Measurements from ENCODE around the gene AGO1.
A peak's percentile ranks its signal among the peaks of the same experiment; 100 is the strongest.

The AGO1 gene

DNA sequence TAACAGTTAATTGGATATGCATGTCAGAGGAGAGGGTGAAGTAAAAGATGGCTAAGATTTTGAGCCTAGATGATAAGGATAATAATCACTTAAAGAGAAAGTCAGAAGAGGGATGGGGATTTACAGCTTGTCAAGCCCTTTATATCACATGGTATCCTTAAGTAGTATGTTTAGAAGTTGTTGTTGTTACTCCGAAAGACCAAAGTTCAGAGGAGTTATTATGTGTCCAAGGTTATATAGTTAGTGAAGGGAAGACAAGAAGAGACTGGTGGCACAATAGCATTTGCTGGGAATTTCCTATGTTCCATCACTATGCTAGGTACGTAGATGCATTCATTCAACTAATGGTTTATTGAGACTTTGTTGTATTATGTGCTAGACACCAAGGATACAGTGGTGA is 30.8 kb upstream of the AGO1 start:
- no peak for DNase-seq (ENCODE audit: low read depth)
- TF ChIP-seq, protein P1, sequence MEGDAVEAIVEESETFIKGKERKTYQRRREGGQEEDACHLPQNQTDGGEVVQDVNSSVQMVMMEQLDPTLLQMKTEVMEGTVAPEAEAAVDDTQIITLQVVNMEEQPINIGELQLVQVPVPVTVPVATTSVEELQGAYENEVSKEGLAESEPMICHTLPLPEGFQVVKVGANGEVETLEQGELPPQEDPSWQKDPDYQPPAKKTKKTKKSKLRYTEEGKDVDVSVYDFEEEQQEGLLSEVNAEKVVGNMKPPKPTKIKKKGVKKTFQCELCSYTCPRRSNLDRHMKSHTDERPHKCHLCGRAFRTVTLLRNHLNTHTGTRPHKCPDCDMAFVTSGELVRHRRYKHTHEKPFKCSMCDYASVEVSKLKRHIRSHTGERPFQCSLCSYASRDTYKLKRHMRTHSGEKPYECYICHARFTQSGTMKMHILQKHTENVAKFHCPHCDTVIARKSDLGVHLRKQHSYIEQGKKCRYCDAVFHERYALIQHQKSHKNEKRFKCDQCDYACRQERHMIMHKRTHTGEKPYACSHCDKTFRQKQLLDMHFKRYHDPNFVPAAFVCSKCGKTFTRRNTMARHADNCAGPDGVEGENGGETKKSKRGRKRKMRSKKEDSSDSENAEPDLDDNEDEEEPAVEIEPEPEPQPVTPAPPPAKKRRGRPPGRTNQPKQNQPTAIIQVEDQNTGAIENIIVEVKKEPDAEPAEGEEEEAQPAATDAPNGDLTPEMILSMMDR (IDR thresholded peaks at IDR 0.05; ENCODE audit: low read depth, low read length, missing control alignments): no peak
- no peak overlapping the region for H3K4me3 ChIP-seq (ENCODE audit: low read depth, low read length)
- in situ Hi-C loops (cut with HindIII; ENCODE audit: low sequenced_read_pairs): no loop called here

DNA sequence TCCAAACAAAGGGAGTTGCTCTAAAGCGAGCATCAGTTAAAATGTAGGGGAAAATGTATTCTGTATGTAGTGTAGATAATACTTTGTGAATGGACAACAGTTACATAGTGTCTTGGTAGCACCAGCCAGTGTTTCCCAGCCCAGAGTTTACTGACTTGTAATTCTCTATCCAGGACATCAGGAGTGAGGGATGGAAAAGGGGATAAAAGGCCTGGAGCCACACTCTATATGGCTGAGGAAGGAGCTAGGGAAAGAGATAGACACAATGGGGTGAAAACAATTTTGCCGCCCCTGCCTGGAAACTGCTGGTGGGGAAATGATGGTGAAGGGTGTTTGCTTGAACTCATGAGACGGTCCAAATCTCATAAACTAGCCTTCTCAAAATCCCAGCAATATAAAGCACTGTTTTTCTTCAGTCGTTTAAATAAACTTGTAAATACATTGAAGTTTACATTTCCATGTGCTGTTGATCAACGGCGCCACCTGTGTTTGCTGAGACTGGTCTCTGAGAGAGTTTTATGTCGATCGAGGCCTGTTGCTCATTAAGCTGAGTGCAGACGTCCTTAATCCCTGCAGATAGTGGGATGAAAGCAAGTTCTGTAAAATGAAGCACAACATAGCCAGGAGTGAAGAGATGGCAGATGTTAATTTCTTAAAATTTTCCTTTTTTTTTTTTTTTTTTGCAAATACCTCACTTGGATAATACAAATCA is 27.9 kb upstream of the AGO1 start:
- TF ChIP-seq, protein P1 (IDR thresholded peaks at IDR 0.05; ENCODE audit: low read depth, low read length, missing control alignments): no peak
- in situ Hi-C loops (cut with HindIII; ENCODE audit: low sequenced_read_pairs): no loop called here
- DNase-seq (ENCODE audit: low read depth): no peak
- no peak overlapping the region for H3K4me3 ChIP-seq (ENCODE audit: low read depth, low read length)

DNA sequence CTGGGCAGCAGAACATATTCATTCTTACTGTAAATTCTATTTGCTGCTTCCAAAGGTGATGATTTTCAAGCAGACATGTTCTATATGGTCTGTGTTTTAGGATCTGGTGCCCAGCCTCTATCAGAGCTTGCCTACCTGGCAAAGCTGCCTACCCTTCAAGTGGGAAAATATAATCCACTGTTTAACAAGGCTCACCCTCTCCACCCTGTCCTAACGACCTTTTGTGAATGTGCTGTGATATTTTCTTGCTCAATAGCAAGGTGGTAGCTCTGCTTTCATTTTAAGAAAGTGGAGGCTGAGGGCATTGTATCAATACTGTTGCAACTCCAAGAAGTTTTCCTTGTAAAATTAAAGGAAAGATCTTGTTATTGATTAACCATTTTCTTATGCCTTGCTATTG is 26.0 kb upstream of the AGO1 start:
- no peak overlapping the region for H3K4me3 ChIP-seq (ENCODE audit: low read depth, low read length)
- no peak for DNase-seq (ENCODE audit: low read depth)
- in situ Hi-C loops (cut with HindIII; ENCODE audit: low sequenced_read_pairs): no loop called here
- TF ChIP-seq, protein P1 (IDR thresholded peaks at IDR 0.05; ENCODE audit: low read depth, low read length, missing control alignments): no peak

DNA sequence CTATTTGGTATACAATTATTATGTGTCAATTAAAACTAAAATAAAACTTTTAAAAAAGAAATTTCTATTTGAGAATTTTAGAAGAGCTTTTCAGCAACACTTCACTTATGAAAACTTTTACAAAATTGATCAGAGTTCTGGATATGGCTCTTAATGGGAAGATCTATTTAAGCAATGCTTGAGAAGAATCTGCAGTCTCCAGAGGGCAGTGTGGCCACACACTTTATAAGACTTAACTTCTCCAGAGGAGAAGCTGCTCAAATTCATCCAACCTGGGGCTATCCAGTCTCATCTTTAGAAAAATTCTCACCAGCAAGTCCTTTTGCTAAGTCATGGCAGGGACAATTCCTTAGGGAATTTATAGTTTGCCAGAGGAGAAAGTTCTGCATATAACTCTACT is 25.2 kb upstream of the AGO1 start:
- in situ Hi-C loops (cut with HindIII; ENCODE audit: low sequenced_read_pairs): no loop called here
- peak; percentile 12 for DNase-seq (ENCODE audit: low read depth)

DNA sequence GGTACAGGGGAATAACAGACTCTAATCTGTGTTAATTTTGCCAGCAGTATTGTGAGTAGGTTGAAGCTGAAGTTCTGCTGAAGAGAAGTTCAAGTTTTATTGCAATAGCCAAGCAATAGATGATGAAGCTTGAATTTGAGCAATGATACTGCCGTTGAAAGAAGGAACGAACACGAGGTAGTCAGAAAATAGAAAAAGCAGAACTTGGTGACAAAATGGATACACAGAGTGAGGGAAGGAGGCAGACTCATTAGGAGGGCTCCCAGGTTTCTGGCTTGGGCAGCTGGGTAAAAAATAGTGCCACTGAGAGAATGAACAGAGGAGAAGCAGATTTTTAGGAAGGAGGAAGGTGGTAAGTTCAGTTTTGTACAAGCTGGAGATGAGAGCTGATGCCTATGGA is 22.3 kb upstream of the AGO1 start:
- no peak overlapping the region for H3K4me3 ChIP-seq (ENCODE audit: low read depth, low read length)
- DNase-seq (ENCODE audit: low read depth): no peak
- in situ Hi-C loops (cut with HindIII; ENCODE audit: low sequenced_read_pairs): no loop called here
- TF ChIP-seq, protein P1 (IDR thresholded peaks at IDR 0.05; ENCODE audit: low read depth, low read length, missing control alignments): no peak

More for the DNA sequence above, 25.2 kb upstream of the AGO1 start:
- TF ChIP-seq, protein P1 (IDR thresholded peaks at IDR 0.05; ENCODE audit: low read depth, low read length, missing control alignments): peak; percentile 36
- H3K4me3 ChIP-seq (ENCODE audit: low read depth, low read length): no peak overlapping the region

DNA sequence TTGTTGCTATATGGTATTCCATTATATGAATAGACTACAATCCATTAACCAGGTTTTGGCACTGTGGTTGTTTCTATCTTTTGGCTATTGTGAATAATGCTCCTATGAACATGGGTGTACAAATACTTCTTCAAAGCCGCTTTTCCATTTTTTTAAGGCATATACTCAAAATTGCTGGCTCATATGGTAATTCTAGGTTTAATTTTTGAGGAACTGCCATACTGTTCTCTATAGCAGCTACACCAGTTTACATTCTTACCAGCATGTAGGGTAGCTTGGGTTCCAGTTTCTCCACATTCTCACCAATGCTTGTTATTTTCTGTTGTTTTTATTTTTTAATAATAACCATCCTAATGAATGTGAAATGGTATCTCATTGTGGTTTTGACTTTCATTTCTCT is 19.9 kb upstream of the AGO1 start:
- TF ChIP-seq, protein P1 (IDR thresholded peaks at IDR 0.05; ENCODE audit: low read depth, low read length, missing control alignments): no peak
- in situ Hi-C loops (cut with HindIII; ENCODE audit: low sequenced_read_pairs): no loop called here
- DNase-seq (ENCODE audit: low read depth): no peak
- H3K4me3 ChIP-seq (ENCODE audit: low read depth, low read length): no peak overlapping the region
